PFSK-1 (cell line): ENCODE results near the gene HIF1A.

Source experiments
- FOXP2 ChIP-seq: optimal IDR thresholded peaks from 2 replicates; pipeline ENCODE3; 2011; ENCODE audit warnings: borderline replicate concordance, control low read depth, inconsistent platforms; ENCODE audit not compliant: insufficient read depth; ENCODE audit errors: extremely low read length, extremely low read depth
- POLR2AphosphoS5 ChIP-seq: IDR thresholded peaks from 2 replicates; pipeline ENCODE4 v1.6.1; 2012; ENCODE audit warnings: low read depth, mild to moderate bottlenecking, control low read depth, low read length, moderate library complexity
- REST ChIP-seq, 2 experiments: IDR thresholded peaks; 2 replicates each; pipeline versions ENCODE4 v1.6.1 to v1.8.0; 2011 to 2012; ENCODE audit warnings: low read depth in 2 of 2, low read length in 2 of 2, control low read depth in 1 of 2, inconsistent platforms in 1 of 2, mild to moderate bottlenecking in 1 of 2, moderate library complexity in 1 of 2; ENCODE audit not compliant: insufficient read depth in 1 of 2
- SIN3A ChIP-seq: IDR thresholded peaks from 2 replicates; pipeline ENCODE4 v1.6.1; 2012; ENCODE audit warnings: mild to moderate bottlenecking, low read length, moderate library complexity, borderline replicate concordance; ENCODE audit not compliant: insufficient read depth
- TAF1 ChIP-seq: IDR thresholded peaks from 2 replicates; pipeline ENCODE4 v1.6.1; 2012; ENCODE audit warnings: low read length, control low read depth, borderline replicate concordance; ENCODE audit not compliant: insufficient read depth

HIF1A gene

DNA sequence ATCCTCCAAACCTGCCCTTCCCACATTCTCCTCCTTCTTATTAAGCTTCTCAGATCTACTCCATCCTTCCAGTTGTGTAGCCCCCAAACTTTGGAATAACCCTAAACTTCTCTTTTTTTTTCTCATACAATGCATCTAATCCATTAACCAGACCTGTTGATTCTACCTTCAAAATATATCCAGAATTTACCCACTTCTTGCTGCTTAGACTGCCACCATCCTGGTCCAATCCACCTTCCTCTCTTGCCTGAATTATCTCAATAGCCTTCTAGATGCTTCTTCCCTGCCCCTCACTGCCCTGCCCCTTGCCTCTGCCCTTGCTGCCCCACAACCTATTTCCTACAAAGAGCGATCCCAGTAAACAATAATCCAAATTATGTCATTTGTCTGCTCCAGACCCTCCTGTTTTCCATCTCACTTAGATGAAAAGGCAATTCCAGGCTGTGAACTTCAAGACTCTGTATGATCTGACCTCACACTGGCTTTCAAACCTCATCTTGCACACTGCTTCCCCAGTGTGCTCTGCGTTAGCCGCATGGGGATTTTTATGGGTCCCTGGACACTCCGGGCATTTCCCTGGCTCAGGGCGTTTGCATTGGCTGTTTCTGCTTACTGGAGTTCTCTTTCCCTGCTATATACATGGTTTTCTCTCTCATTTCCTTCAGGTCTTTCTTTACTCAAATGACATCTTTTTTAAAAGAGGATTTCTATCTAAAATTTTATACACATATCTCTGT lies 42.6 kb upstream of the HIF1A start:
- TF ChIP-seq FOXP2 (no peak), TAF1 (no peak), REST (IDR thresholded peaks at IDR 0.05; ENCODE audit: insufficient read depth in 1 of 2, low read depth in 2 of 2, low read length in 2 of 2) (no peak), SIN3A (no peak), POLR2AphosphoS5 (no peak)

- TF ChIP-seq SIN3A (no peak), FOXP2 (no peak), TAF1 (no peak), REST (IDR thresholded peaks at IDR 0.05; ENCODE audit: insufficient read depth in 1 of 2, low read depth in 2 of 2, low read length in 2 of 2) (no peak), POLR2AphosphoS5 (no peak)
Observed at GRCh38 chr14:61653507-61653906, 41.8 kb upstream of the HIF1A start.

DNA sequence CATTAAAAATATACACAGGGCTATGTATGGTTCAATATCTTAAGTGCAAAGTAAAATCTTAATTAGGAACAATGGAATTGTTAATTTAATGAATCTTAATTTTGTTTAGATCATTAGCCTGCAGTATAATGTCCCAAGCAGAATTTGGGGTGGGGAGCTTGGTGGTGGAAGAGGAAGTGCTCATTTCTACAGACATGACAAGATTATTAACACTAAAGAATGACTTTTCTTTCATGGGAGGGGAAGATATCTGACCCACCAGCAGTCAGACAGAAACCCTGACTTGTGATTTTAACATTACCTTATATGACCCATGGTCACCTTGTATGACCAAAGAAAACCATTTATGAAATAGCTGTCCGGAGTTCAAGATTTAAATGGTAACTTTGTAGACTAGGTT lies 41.3 kb upstream of the HIF1A start:
- TF ChIP-seq TAF1 (no peak), REST (IDR thresholded peaks at IDR 0.05; ENCODE audit: insufficient read depth in 1 of 2, low read depth in 2 of 2, low read length in 2 of 2) (no peak), SIN3A (no peak), POLR2AphosphoS5 (no peak), FOXP2 (no peak)

DNA sequence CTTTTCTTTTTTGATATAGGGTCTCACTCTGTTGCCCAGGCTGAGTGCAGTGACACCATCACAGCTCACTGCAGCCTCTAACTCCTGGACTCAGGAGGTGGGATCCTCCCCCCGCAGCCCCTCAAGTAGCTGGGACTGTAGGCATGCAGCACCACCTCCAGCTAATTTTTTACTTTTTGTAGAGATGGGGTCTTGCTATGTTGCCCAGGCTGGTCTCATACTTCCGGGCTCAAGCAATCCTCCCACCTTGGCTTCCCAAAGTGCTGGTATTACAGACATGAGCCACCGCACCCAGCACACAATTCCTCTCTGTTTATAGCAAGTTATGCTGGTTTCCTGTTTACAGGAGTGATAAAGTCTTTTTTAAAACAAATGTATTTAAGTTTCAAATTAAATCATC lies 39.5 kb upstream of the HIF1A start:
- TF ChIP-seq SIN3A (no peak), POLR2AphosphoS5 (no peak), REST (IDR thresholded peaks at IDR 0.05; ENCODE audit: insufficient read depth in 1 of 2, low read depth in 2 of 2, low read length in 2 of 2) (no peak), FOXP2 (no peak), TAF1 (no peak)

DNA sequence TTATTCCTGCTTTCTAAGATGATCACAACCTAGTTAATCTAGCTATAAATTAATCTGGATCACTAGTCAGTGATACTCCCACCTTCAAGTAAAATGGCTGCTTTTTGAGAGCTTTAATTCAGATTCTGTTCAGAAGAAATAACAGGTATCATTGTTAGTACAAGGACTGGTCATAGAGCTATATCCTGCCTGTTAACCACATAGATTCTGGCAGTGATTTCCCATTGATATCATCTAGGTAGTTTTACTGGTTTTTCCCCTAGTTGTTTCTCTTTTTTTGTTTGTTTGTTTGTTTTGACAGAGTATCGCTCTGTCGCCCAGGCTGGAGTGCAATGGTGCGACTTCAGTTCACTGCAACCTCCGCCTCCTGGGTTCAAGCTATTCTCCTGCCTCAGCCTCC lies 39.0 kb upstream of the HIF1A start:
- TF ChIP-seq FOXP2 (no peak), SIN3A (no peak), TAF1 (no peak), REST (IDR thresholded peaks at IDR 0.05; ENCODE audit: insufficient read depth in 1 of 2, low read depth in 2 of 2, low read length in 2 of 2) (no peak), POLR2AphosphoS5 (no peak)
